Stomach (tissue), 19 donors: ENCODE data around the gene SLC7A14. TPM values are rescaled to one million over a fixed set of nuclear protein-coding genes. Genes with fewer than 3 reads are reported as not detected.

ENCODE experiments used
- DNase-seq, 2 donors: peaks; one replicate each; pipeline versions ENCODE4 v3.0.0 to v3.0.0-alpha.2; 2013 to 2019
- H3K27ac ChIP-seq, 5 donors: fragments of 200-600 bp in 4 of 5; sonication (generic) in 4 of 5; one replicate each; pipeline ENCODE4 v1.5.1; 2013 to 2019; ENCODE audit warnings: mild to moderate bottlenecking in 1 of 5, moderate library complexity in 1 of 5
- H3K27me3 ChIP-seq, 3 donors: fragments of 200-600 bp; sonication (generic); one replicate each; pipeline ENCODE4 v1.5.1; 2017 to 2019; ENCODE audit warnings: mixed run types in 1 of 3
- H3K36me3 ChIP-seq, 4 donors: fragments of 200-600 bp; sonication (generic); 1 replicate in 3 of 4; 2 replicates in 1 of 4; pipeline ENCODE4 v1.5.1; 2016 to 2019
- H3K4me1 ChIP-seq, 4 donors: fragments of 200-600 bp; sonication (generic); one replicate each; pipeline ENCODE4 v1.5.1; 2016 to 2019
- H3K4me3 ChIP-seq, 4 donors: fragments of 200-600 bp; sonication (generic) in 3 of 4; one replicate each; pipeline ENCODE4 v1.5.1; 2016 to 2019; ENCODE audit warnings: mild to moderate bottlenecking in 1 of 4
- H3K9me3 ChIP-seq, 4 donors: fragments of 200-600 bp; sonication (generic); one replicate each; pipeline ENCODE4 v1.5.1; 2016 to 2019
- CTCF ChIP-seq, 7 experiments: fragments of 450-650 bp in 4 of 7; fragments of 200-600 bp in 3 of 7; sonication (generic) in 3 of 7; IDR thresholded peaks; one replicate each; pipeline ENCODE4 v1.5.1; 2016 to 2019; ENCODE audit warnings: antibody characterized with exemption in 7 of 7, control low read depth in 2 of 7, mild to moderate bottlenecking in 1 of 7
- EP300 ChIP-seq: sonication (generic); formaldehyde crosslinking; IDR thresholded peaks from one replicate; pipeline ENCODE4 v1.6.1; 2017; ENCODE audit warnings: antibody characterized with exemption
- POLR2A ChIP-seq, 4 donors: fragments of 450-650 bp; IDR thresholded peaks; one replicate each; pipeline ENCODE4 v1.6.1; 2016; ENCODE audit warnings: antibody characterized with exemption in 4 of 4, control low read depth in 2 of 4, mild to moderate bottlenecking in 1 of 4, moderate library complexity in 1 of 4
- POLR2AphosphoS5 ChIP-seq, 3 donors: sonication (generic); formaldehyde crosslinking; IDR thresholded peaks; one replicate each; pipeline ENCODE4 v1.6.1; 2016; ENCODE audit warnings: antibody characterized with exemption in 3 of 3
- WGBS, 5 donors: extraction: QIAGEN DNeasy Blood & Tissue Kit in 3 of 5; methylation state at CpG; one replicate each; pipeline versions ENCODE4 v1.1.5 to v1.1.7; 2013 to 2018; 5-methylcytosine and 5-hydroxymethylcytosine counted together
- intact Hi-C: fragments of 100-400 bp; cut with DNase I; formaldehyde crosslinking; loops from one replicate; pipeline ENCODE4 v1.15.1; 2023; ENCODE audit warnings: low total_unique reads
- long read RNA-seq, 10 donors: transcript quantifications; one replicate each; lab custom pipeline, GENCODE V29; 2026
- polyA plus RNA-seq, 3 donors: library from polyadenylated mRNA; stranded (reverse); fragments of 200-250 nt; gene quantifications; one replicate each; pipeline ENCODE4 v1.2.3, GENCODE V29; 2013
- total RNA-seq, 5 donors: library from RNA; depleted of rRNA; stranded (reverse); fragments of >200 nt; gene quantifications; one replicate each; pipeline versions ENCODE4 v1.1.0 to v1.2.3, GENCODE V29; 2014 to 2016
- donor health status: healthy with polysubstance abuse.
- donor health status: Bipolar disorder and iron deficiency.
- donor health status: healthy.

Gene SLC7A14
- total RNA-seq (1 to 10 TPM in 1 of 5 donors, under 1 TPM in 1, not detected in 3; 0.43 to 2.4 TPM), polyA plus RNA-seq (under 1 TPM in 1 of 3 donors, not detected in 2; 0.10 TPM)
- long read RNA-seq, donor 1, full-length matches to known transcripts: 1 of 1 reads
- long read RNA-seq, donor 1, partial matches to known transcripts: 0 of 1 reads
- long read RNA-seq, donor 1, other reads (novel, unspliced or antisense): 0 of 1 reads
- long read RNA-seq, donor 2, full-length matches to known transcripts: 1 of 1 reads
- long read RNA-seq, donor 2, partial matches to known transcripts: 0 of 1 reads
- long read RNA-seq, donor 2, other reads (novel, unspliced or antisense): 0 of 1 reads
- long read RNA-seq, donor 3: 0 reads
- long read RNA-seq, donor 4: 0 reads
- long read RNA-seq, donor 5, full-length matches to known transcripts: 1 of 1 reads
- long read RNA-seq, donor 5, partial matches to known transcripts: 0 of 1 reads
- long read RNA-seq, donor 5, other reads (novel, unspliced or antisense): 0 of 1 reads
- long read RNA-seq, donor 6: 0 reads
- long read RNA-seq, donor 7, full-length matches to known transcripts: 1 of 1 reads
- long read RNA-seq, donor 7, partial matches to known transcripts: 0 of 1 reads
- long read RNA-seq, donor 7, other reads (novel, unspliced or antisense): 0 of 1 reads
- long read RNA-seq, donor 8, full-length matches to known transcripts: 1 of 1 reads
- long read RNA-seq, donor 8, partial matches to known transcripts: 0 of 1 reads
- long read RNA-seq, donor 8, other reads (novel, unspliced or antisense): 0 of 1 reads
- long read RNA-seq, donor 9: 0 reads
- long read RNA-seq, donor 10: 0 reads

- Histone ChIP-seq H3K4me3 (peak within 1 kb of the TSS; percentile 19 to 31 (median 26)), H3K27ac (no peak within 1 kb of the TSS), H3K4me1 (peaks cover 0 to 17% (median 7%) of the 10 kb centered on the region in 4 donors), H3K36me3 (no peaks in the 10 kb centered on the region), H3K9me3 (peaks cover 0 to 16% (median 3%) of the 10 kb centered on the region in 4 donors), H3K27me3 (peaks cover 15 to 69% (median 36%) of the 10 kb centered on the region in 3 donors)
- TF ChIP-seq POLR2A (IDR thresholded peaks at IDR 0.05) (no peak), EP300 (no peak), POLR2AphosphoS5 (IDR thresholded peaks at IDR 0.05) (no peak), CTCF (IDR thresholded peaks at IDR 0.05) (no peak)
- peak in 1 of 2 donors; percentile 26 for DNase-seq
- 6 to 18% (median 10%) methylated on average over 12 of the region's 12 CpGs for WGBS, 5 donors
- intact Hi-C loops: no loop called here
These were observed at the start of gene SLC7A14 for GRCh38 chr3:170585937-170586310. SLC7A14 (minus strand) TSS chr3:170586075; CDS start chr3:170526936, 59,139 bp downstream.

- WGBS, 5 donors: 58 to 67% (median 62%) methylated on average over 2 of the region's 2 CpGs
- TF ChIP-seq POLR2AphosphoS5 (IDR thresholded peaks at IDR 0.05) (no peak), EP300 (no peak), CTCF (IDR thresholded peaks at IDR 0.05) (no peak), POLR2A (IDR thresholded peaks at IDR 0.05) (no peak)
- no peaks in the 10 kb centered on the region for H3K36me3 ChIP-seq
- H3K27ac ChIP-seq: no peak overlapping the region
- H3K4me1 ChIP-seq: no peaks in the 10 kb centered on the region
- no peak overlapping the region for H3K4me3 ChIP-seq
- DNase-seq: no peak
- H3K9me3 ChIP-seq: no peaks in the 10 kb centered on the region
- H3K27me3 ChIP-seq: no peaks in the 10 kb centered on the region
- intact Hi-C loops: no loop called here
These were observed 49.5 kb upstream of the SLC7A14 start for GRCh38 chr3:170635385-170635735.

GRCh38 chr3:170634663-170635384, 48.9 kb upstream of the SLC7A14 start:
- no peaks in the 10 kb centered on the region for H3K9me3 ChIP-seq
- no peaks in the 10 kb centered on the region for H3K27me3 ChIP-seq
- no peaks in the 10 kb centered on the region for H3K4me1 ChIP-seq
- WGBS, 5 donors: 60 to 81% (median 70%) methylated on average over 3 of the region's 3 CpGs
- no peak overlapping the region for H3K27ac ChIP-seq
- no peak overlapping the region for H3K4me3 ChIP-seq
- intact Hi-C loops: no loop called here
- TF ChIP-seq POLR2AphosphoS5 (IDR thresholded peaks at IDR 0.05) (no peak), EP300 (no peak), POLR2A (IDR thresholded peaks at IDR 0.05) (no peak), CTCF (IDR thresholded peaks at IDR 0.05) (no peak)
- DNase-seq: no peak
- H3K36me3 ChIP-seq: no peaks in the 10 kb centered on the region

- no peaks in the 10 kb centered on the region for H3K9me3 ChIP-seq
- no peak overlapping the region for H3K27ac ChIP-seq
- H3K36me3 ChIP-seq: no peaks in the 10 kb centered on the region
- no peaks in the 10 kb centered on the region for H3K4me1 ChIP-seq
- TF ChIP-seq EP300 (no peak), CTCF (IDR thresholded peaks at IDR 0.05) (no peak), POLR2A (IDR thresholded peaks at IDR 0.05) (no peak), POLR2AphosphoS5 (IDR thresholded peaks at IDR 0.05) (no peak)
- DNase-seq: no peak
- no peak overlapping the region for H3K4me3 ChIP-seq
- H3K27me3 ChIP-seq: no peaks in the 10 kb centered on the region
- intact Hi-C loops: no loop called here
- 80 to 90% (median 84%) methylated on average over 4 of the region's 4 CpGs for WGBS, 5 donors
These were observed 47.7 kb upstream of the SLC7A14 start for GRCh38 chr3:170633573-170633972.
